ENCODE results near the gene DLGAP1.

DNA sequence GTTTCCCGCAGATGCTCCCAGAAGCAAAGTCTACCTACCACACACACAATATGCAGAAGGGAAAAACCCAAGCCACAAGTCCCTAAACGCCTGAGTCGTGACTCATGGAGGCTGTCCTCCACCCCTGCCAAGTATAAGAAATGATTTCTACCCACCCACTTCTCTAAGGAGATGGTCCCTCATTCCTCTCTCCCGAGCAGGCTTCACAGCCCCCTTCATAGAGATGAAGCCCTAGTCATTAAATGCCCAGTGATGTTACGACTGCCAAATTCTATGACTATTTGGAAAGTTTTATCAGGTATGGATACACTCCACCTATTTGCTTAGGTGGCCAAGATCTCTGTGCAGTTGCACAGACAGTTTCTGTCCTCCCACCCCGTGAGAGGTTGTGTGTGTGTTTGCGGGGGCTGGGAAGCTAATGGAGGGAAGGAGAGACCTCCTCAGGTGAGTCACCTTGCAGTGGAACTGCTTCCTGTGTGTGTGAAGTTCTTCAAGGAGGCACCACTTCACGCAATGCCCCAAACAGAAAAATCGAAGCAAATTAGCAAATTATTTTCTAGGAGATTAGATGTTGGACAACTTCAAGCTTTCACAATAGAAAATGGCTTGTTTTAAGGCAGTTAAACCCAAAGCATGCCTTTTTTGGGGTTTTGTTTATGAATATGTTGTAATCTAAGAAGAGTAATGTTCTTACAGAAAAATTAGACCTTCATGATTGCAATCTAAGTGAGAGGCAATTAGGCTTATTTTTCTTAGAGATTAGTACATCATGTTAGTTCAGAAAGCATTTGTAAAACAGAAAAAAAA, 830.0 kb downstream of the DLGAP1 start:
- TF ChIP-seq, protein P1, sequence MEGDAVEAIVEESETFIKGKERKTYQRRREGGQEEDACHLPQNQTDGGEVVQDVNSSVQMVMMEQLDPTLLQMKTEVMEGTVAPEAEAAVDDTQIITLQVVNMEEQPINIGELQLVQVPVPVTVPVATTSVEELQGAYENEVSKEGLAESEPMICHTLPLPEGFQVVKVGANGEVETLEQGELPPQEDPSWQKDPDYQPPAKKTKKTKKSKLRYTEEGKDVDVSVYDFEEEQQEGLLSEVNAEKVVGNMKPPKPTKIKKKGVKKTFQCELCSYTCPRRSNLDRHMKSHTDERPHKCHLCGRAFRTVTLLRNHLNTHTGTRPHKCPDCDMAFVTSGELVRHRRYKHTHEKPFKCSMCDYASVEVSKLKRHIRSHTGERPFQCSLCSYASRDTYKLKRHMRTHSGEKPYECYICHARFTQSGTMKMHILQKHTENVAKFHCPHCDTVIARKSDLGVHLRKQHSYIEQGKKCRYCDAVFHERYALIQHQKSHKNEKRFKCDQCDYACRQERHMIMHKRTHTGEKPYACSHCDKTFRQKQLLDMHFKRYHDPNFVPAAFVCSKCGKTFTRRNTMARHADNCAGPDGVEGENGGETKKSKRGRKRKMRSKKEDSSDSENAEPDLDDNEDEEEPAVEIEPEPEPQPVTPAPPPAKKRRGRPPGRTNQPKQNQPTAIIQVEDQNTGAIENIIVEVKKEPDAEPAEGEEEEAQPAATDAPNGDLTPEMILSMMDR (conservative IDR thresholded peaks at IDR 0.05 in 1 of 2, IDR thresholded peaks at IDR 0.05 in 1 of 2; ENCODE audit: extremely low read depth in 1 of 2, insufficient read depth in 1 of 2, low read depth in 1 of 2, low read length in 2 of 2) = no peak
- TF ChIP-seq EZH2 (IDR thresholded peaks at IDR 0.05; ENCODE audit: borderline replicate concordance, low read length) = no peak
